DOHH2 (cell line): ENCODE results near the gene MYO7B.

Experiments
- EZH2phosphoT487 ChIP-seq: fragments of 200-600 bp; sonication (generic); IDR thresholded peaks from 2 replicates; pipeline ENCODE4 v1.6.1; 2017; ENCODE audit warnings: borderline replicate concordance, mild to moderate bottlenecking, antibody characterized with exemption, low read length, moderate library complexity, mixed read lengths
- TF ChIP-seq, protein P1 (sequence below): fragments of 200-600 bp; sonication (generic); IDR thresholded peaks from one replicate; pipeline ENCODE4 v1.5.1; 2014; ENCODE audit warnings: antibody characterized with exemption, mild to moderate bottlenecking, low read depth, low read length; ENCODE audit not compliant: poor library complexity, severe bottlenecking

DNA sequence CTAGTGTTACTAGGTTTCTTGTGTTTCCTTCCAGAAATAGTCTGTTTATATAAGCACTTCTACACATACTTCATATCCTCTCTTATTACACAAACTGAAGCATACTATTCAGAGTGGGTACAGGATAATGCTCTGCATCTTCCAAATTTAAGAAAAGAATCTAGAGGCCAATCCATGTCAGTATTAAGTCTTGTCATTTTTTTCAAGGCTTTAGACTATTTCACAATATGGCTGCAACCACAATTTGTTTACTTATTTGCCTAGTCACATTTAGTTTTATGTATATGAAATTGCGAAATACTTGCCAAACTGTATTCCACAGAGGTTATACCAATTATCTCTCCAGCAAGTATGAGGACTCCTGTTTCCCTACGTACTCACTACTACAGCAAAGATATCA, 37.1 kb upstream of the MYO7B start:
- TF ChIP-seq, protein P1, sequence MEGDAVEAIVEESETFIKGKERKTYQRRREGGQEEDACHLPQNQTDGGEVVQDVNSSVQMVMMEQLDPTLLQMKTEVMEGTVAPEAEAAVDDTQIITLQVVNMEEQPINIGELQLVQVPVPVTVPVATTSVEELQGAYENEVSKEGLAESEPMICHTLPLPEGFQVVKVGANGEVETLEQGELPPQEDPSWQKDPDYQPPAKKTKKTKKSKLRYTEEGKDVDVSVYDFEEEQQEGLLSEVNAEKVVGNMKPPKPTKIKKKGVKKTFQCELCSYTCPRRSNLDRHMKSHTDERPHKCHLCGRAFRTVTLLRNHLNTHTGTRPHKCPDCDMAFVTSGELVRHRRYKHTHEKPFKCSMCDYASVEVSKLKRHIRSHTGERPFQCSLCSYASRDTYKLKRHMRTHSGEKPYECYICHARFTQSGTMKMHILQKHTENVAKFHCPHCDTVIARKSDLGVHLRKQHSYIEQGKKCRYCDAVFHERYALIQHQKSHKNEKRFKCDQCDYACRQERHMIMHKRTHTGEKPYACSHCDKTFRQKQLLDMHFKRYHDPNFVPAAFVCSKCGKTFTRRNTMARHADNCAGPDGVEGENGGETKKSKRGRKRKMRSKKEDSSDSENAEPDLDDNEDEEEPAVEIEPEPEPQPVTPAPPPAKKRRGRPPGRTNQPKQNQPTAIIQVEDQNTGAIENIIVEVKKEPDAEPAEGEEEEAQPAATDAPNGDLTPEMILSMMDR: no peak
- TF ChIP-seq EZH2phosphoT487: no peak
